HFFc6 (cell line): ENCODE results near the gene VAV3. TPM values are rescaled to one million over a fixed set of nuclear protein-coding genes. Genes with fewer than 3 reads are reported as not detected.

Experiments used
- DNase-seq: peaks from one replicate; pipeline ENCODE4 v3.0.0-alpha.2; 2018
- H3K27ac Mint-ChIP-seq: 2 replicates; pipeline ENCODE4 v1.8.0; 2020; ENCODE audit warnings: mild to moderate bottlenecking, mixed read lengths
- H3K27me3 Mint-ChIP-seq: 2 replicates; pipeline ENCODE4 v1.8.0; 2021; ENCODE audit warnings: mild to moderate bottlenecking, moderate library complexity, mixed read lengths; ENCODE audit not compliant: insufficient read depth
- H3K36me3 Mint-ChIP-seq: 2 replicates; pipeline ENCODE4 v1.8.0; 2021; ENCODE audit warnings: low read depth, mixed read lengths
- H3K4me1 Mint-ChIP-seq: 2 replicates; pipeline ENCODE4 v1.8.0; 2020; ENCODE audit warnings: low read depth, mixed read lengths
- H3K4me3 Mint-ChIP-seq: 2 replicates; pipeline ENCODE4 v1.8.0; 2020; ENCODE audit warnings: mild to moderate bottlenecking, moderate library complexity, mixed read lengths
- H3K9me3 Mint-ChIP-seq: 2 replicates; pipeline ENCODE4 v1.8.0; 2020; ENCODE audit warnings: mild to moderate bottlenecking, mixed read lengths
- CTCF ChIP-seq: fragments of 200-600 bp; sonication (generic); IDR thresholded peaks from 2 replicates; pipeline ENCODE4 v1.5.0; 2021; ENCODE audit warnings: antibody characterized with exemption, mild to moderate bottlenecking
- total RNA-seq, 6 experiments: library from RNA; stranded (reverse); fragmentation: NEBNext Ultra II Directional; extraction: Animal tissue kit (Norgen Biotek cat#: 25700); gene quantifications; 2 replicates in 1 of 6; 3 replicates in 5 of 6; pipeline ENCODE4 v1.2.3, GENCODE V29; 2021

Gene VAV3
- total RNA-seq, 6 experiments from 2014 or later = not detected

GRCh38 chr1:107678993-107679392 lies 286.0 kb downstream of the VAV3 start:
- H3K27ac Mint-ChIP-seq = no peak overlapping the region
- TF ChIP-seq CTCF = no peak
- H3K4me3 Mint-ChIP-seq = no peak overlapping the region
- H3K27me3 Mint-ChIP-seq = no peaks in the 10 kb centered on the region
- DNase-seq = no peak
- H3K36me3 Mint-ChIP-seq = no peaks in the 10 kb centered on the region
- H3K4me1 Mint-ChIP-seq = no peaks in the 10 kb centered on the region
- peaks cover 8% of the 10 kb centered on the region; the same call in 1 of the 2 replicates for H3K9me3 Mint-ChIP-seq

- H3K4me3 Mint-ChIP-seq = no peak overlapping the region
- H3K27ac Mint-ChIP-seq = no peak overlapping the region
- DNase-seq = no peak
- H3K36me3 Mint-ChIP-seq = no peaks in the 10 kb centered on the region
- no peaks in the 10 kb centered on the region for H3K27me3 Mint-ChIP-seq
- H3K4me1 Mint-ChIP-seq = no peaks in the 10 kb centered on the region
- H3K9me3 Mint-ChIP-seq = peaks cover 14% of the 10 kb centered on the region
- TF ChIP-seq CTCF = no peak
Measured at GRCh38 chr1:107677697-107678096, 287.3 kb downstream of the VAV3 start.

- Mint-ChIP-seq H3K27ac (no peak overlapping the region), H3K4me1 (no peaks in the 10 kb centered on the region), H3K4me3 (no peak overlapping the region), H3K9me3 (peaks cover 20% of the 10 kb centered on the region), H3K27me3 (no peaks in the 10 kb centered on the region), H3K36me3 (no peaks in the 10 kb centered on the region)
- TF ChIP-seq CTCF = no peak
- no peak for DNase-seq
Measured at GRCh38 chr1:107674486-107674885, 290.5 kb downstream of the VAV3 start.

- Mint-ChIP-seq H3K9me3 (peaks cover 29% of the 10 kb centered on the region), H3K4me3 (no peak overlapping the region), H3K4me1 (no peaks in the 10 kb centered on the region), H3K36me3 (no peaks in the 10 kb centered on the region), H3K27ac (no peak overlapping the region), H3K27me3 (no peaks in the 10 kb centered on the region)
- no peak for DNase-seq
- no peak for TF ChIP-seq CTCF
Measured at GRCh38 chr1:107673006-107673405, 292.0 kb downstream of the VAV3 start.

GRCh38 chr1:107670397-107671040 lies 294.5 kb downstream of the VAV3 start:
- TF ChIP-seq CTCF = no peak
- Mint-ChIP-seq H3K36me3 (no peaks in the 10 kb centered on the region), H3K27ac (no peak overlapping the region), H3K4me3 (no peak overlapping the region), H3K4me1 (no peaks in the 10 kb centered on the region), H3K27me3 (no peaks in the 10 kb centered on the region), H3K9me3 (peaks cover 33% of the 10 kb centered on the region)
- no peak for DNase-seq
